ENCODE data around the gene AGRN.
"Not testable (repeated sequence)": the region's sequence is repeated elsewhere in the genome, so short reads cannot be mapped to it uniquely, and the experiment has no call there.

The AGRN gene

GRCh38 chr1:1067284-1067859 is 47.5 kb downstream of the AGRN start:
- DNase-seq (ENCODE audit: low spot score) = no peak

DNA sequence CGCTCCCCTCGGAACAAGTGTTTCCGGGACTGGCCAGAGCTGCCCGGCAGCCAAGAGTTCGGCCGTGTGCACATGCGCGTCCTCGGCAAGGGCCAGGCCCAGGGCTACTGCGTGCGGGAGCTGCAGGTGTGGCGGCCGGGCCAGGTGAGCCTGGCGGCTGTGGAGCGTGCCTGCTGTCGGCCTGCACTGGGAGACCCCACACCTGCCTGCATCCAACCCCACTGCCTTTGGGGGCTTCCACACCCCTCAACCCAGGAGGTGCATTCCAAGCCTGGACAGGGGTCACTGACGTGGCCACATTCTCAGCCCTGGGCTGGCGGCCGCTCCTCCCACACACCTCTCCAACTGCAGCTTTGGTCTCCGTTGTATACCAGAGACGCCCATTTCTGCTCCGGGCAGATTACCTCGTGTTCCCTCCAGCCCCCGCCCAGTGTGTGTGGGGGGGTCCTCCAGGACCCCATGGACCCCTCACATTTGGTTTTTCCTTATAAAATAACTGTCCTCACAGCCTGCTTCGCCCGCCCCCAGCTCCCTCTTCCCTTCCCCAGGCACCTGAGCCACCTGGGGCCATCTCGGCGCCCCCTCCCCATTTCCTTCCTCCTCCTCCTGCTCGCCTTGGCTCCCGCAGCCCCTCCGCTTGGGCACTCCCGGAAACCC is 48.1 kb downstream of the AGRN start:
- DNase-seq (ENCODE audit: low spot score) = no peak

DNA sequence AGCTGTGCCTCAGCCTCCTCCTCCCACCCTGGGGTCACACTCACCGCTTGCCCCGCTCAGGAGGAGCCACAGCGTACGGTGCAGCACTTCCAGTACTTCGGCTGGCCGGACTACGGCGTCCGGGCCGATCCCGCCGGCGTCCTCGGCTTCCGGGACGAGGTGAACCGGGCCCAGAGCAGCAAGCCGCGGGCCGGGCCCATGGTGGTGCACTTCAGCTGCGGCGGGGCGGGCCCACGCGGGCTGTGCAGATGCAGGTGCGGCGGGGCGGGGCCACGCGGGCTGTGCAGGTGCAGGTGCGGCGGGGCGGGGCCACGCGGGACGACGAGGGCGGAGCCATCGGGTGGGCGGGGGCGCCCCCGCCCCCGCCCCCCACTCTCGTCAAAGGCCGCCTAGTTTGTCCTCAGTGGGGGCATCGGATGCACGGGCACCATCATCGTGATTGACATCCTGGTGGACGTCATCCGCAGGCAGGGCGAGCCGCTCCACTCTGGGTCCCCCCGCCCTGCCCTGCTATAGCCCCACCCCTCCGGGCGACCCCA is 48.7 kb downstream of the AGRN start:
- peak; percentile 58 for DNase-seq (ENCODE audit: low spot score)

DNA sequence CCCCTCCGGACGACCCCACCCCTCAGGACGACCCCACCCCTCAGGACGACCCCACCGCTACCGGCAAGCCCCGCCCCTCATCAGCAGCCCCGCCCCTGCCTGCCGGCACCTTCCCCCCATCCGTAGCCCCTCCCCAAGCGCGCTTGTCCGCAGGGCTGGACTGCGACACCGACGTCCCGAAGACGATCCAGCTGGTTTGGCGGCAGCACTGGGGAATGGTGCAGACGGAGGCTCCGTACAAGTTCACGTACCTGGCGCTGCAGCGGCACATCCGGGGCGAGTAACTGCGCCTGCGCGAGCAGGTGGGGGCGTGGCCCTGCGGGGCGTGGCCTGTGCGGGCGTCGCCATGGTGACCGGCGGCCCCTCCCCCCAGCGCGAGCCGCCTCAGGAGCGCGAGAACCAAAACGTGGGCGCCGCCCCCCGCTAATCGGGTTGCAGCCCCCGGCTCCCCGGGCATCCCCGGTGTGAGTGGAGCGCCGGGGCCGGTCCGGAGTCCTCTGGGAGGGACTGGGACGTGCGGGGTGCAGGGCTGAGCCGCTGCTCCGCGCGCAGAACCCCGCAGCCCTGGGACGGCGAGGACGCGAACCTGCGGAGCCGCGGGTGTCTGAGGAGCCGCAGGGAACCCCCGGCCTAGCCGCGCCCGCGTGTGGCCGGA is 49.3 kb downstream of the AGRN start:
- DNase-seq (ENCODE audit: low spot score) = peak; percentile 87

DNA sequence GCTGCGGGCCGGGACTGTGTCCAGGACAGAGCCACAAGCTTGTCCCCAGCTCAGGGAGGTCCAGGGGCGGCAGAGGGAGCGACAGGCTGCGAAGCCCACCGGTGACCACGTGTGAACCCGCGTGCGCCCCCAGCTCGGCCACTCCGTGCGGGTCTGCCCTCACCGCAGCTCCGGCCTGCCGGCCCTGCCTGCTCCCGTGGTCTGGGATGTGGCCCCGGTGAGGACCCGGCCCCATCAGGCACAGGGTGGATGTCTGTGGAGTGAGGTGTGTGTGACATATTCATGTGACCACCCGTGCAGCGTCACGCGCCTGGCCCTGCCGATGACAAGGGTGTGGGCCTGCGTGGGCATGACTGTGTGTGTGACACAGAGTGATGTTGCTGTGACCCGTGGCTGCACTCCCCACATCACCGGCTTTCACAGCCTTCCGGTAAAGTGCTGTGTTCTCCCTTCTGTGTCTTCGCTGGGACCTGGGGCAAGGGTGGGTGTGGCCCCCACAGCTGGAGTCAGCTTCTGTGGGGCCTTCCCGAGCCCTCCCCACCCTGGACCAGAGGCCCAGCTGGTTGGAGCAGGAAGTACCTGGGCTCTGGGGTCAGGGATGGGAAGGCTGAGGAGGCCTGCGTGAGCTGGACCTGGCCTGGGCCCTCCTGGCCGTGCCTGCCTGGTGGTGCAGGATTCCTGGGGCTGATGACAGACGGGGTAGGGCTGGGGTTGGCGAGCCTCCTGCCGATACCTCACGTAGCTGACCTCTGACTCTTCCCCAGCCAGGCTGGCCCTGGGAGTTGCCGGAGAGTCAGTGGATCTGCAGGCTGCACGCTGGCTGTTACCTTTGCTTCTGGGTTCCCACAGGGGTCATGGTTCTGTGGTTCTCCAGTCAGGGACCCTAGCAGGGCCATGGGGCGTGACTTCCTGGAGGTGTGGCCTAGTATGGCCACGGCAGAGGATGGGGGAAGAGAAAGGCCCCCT is 50.1 kb downstream of the AGRN start:
- DNase-seq (ENCODE audit: low spot score) = no peak

GRCh38 chr1:1071486-1072298 is 51.8 kb downstream of the AGRN start:
- DNase-seq (ENCODE audit: low spot score) = no peak

- DNase-seq (ENCODE audit: low spot score) = no peak
Measured at GRCh38 chr1:1072299-1072848, 52.5 kb downstream of the AGRN start.

DNA sequence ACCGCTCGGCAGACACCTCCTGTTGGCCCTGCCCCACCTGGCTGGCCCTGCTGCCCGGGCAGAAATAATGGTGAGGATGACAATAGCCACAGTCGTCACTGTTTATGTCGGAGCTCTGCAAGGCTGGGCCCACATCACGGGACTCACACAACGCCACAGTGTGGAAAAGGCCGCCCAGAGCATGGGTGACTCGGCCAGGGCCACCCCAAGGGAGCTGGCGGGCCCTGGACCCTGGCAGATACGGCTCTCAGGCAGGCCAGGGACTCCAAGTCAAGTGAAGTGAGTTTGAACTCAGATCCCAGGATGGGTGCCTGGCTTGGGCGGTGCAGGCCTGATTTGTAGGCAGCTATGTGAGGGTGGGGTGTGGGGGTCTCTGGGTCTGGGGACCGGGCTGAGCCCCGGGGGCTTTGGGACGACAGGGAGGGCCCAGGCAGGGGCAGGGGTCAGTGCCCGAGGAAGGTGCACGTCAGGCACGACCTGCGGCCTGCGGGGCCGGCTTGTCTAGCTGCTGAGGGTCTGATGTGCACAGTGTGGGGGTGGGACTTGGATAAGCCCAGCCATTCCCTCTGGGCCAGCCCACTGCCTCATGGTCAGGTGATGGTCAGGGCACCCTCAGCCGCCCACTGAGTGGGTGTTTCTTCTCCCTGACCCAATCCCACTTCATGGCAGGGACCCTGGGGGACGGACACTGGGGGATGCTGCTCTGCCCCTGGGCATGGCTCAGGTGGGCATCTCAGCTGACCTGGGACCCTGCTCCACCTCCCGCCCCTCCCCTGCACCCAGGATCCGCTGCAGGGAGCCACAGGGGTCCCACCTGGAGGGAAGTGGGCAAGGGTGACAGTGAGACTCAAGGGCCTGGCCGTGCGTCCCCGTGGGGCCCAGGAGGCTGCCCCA is 53.2 kb downstream of the AGRN start:
- DNase-seq (ENCODE audit: low spot score) = no peak

- DNase-seq (ENCODE audit: low spot score) = no peak
Measured at GRCh38 chr1:1073743-1074587, 54.0 kb downstream of the AGRN start, which contains the start of gene RNF223. Gene RNF223, minus strand, starts transcription at chr1:1074306. Its CDS starts 1,740 bp downstream, at chr1:1072566.

- no peak for DNase-seq (ENCODE audit: low spot score)
Measured at GRCh38 chr1:1074631-1075147, 54.8 kb downstream of the AGRN start.

DNA sequence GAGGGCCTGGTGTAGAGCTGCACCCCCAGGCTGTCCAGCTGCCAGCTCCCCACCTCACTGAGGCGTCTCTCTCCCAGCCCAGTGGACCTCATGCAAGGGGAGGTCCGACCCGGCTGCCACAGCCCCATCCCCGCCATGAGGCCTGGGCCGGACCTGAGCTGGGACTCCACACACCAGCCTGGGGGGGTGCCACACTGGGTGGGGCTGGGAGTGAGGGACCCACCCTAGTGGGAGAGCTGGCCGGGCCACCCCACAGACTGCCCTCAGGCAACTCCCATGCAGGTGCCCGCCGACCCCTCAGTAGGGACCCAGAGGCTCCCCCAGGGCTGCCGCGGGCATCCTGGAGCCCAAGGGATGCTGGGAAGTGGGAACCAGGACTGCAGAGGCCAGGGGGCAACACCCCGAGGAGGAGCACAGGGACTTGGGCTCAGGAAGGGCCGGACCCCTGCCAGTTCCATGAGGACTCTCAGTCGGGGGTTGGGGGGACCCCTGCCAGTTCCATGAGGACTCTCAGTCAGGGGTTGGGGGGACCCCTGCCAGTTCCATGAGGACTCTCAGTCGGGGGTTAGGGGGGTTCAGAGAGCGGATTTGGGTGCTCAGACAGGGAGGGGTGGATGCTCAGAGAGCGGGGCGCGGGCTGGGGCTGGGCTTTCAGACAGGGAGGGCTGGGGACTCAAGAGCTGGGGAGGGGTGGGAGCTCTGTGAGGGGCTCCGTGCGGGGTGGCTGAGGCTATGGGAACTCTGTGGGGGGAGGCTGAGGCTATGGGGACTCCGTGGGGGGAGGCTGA is 55.4 kb downstream of the AGRN start:
- DNase-seq (ENCODE audit: low spot score) = no peak

DNA sequence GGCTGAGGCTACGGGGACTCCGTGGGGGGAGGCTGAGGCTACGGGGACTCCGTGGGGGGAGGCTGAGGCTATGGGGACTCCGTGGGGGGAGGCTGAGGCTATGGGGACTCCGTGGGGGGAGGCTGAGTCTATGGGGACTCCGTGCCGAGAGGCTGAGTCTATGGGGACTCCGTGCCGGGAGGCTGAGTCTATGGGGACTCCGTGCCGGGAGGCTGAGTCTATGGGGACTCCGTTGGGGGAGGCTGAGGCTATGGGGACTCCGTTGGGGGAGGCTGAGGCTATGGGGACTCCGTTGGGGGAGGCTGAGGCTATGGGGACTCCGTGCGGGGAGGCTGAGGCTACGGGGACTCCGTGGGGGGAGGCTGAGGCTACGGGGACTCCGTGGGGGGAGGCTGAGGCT is 57.5 kb downstream of the AGRN start:
- DNase-seq (ENCODE audit: low spot score) = not testable (repeated sequence)

GRCh38 chr1:1079408-1080121 is 59.6 kb downstream of the AGRN start:
- DNase-seq (ENCODE audit: low spot score) = no peak

DNA sequence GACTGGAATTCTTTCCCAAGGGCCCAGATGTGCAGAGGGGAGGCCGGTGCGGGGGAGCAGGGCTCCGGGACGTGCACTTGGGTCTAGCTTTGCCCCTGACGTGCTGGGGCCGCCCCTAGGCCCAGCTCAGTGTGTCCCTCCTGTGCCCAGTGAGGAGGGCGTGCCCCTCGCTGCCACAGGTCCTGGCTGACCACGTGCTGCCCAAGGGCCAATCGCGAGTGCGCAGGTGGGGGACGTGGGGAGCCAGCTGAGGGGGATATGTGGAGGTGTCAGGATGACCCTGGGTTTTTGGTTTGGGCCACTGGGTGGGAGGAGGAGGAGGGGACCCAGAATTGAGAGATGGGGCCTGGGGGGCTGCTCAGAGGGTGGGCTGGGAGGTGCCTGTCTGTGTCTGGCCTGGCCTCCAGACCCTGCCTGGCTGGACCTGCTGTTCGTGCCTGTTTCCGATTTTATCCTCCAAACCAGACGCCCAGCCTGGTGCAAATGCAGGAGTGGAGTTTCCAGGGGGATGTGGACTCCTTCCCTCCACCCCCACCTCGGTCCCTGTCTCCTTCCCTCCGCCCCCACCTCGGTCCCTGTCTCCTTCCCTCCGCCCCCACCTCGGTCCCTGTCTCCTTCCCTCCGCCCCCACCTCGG is 60.3 kb downstream of the AGRN start:
- DNase-seq (ENCODE audit: low spot score) = no peak

- no peak for DNase-seq (ENCODE audit: low spot score)
Measured at GRCh38 chr1:1080951-1081310, 61.0 kb downstream of the AGRN start.

Data from CD4-positive, alpha-beta T cell treated with Interleukin-6 at 100 ng/mL for 8 hours (primary cell).